ENCODE results near the gene SSBP3.

The SSBP3 gene

GRCh38 chr1:54190526-54190925 lies 215.7 kb downstream of the SSBP3 start:
- H3K27ac ChIP-seq: no peak overlapping the region
- H3K4me1 ChIP-seq: no peaks in the 10 kb centered on the region
- DNase-seq: no peak
- no peaks in the 10 kb centered on the region for H3K27me3 ChIP-seq
- no peaks in the 10 kb centered on the region for H3K9me3 ChIP-seq
- intact Hi-C loops (cut with DNase I; ENCODE audit: low total_unique reads): no loop called here
- H3K4me3 ChIP-seq: no peak overlapping the region
- H3K36me3 ChIP-seq: peaks cover 13 to 94% (median 45%) of the 10 kb centered on the region in 3 donors
- TF ChIP-seq CTCF (IDR thresholded peaks at IDR 0.05): no peak

GRCh38 chr1:54188291-54188690 lies 217.9 kb downstream of the SSBP3 start:
- H3K4me1 ChIP-seq: no peaks in the 10 kb centered on the region
- no peak for DNase-seq
- H3K27ac ChIP-seq: no peak overlapping the region
- H3K36me3 ChIP-seq: peaks cover 5 to 79% (median 33%) of the 10 kb centered on the region in 3 donors
- no peaks in the 10 kb centered on the region for H3K27me3 ChIP-seq
- H3K4me3 ChIP-seq: no peak overlapping the region
- TF ChIP-seq CTCF (IDR thresholded peaks at IDR 0.05): no peak
- no peaks in the 10 kb centered on the region for H3K9me3 ChIP-seq
- intact Hi-C loops (cut with DNase I; ENCODE audit: low total_unique reads): no loop called here

GRCh38 chr1:54186056-54186455 lies 220.1 kb downstream of the SSBP3 start:
- Histone ChIP-seq H3K27me3 (no peaks in the 10 kb centered on the region), H3K9me3 (no peaks in the 10 kb centered on the region), H3K4me1 (no peaks in the 10 kb centered on the region), H3K36me3 (peaks cover 5 to 64% (median 22%) of the 10 kb centered on the region in 3 donors), H3K27ac (no peak overlapping the region), H3K4me3 (no peak overlapping the region)
- intact Hi-C loops (cut with DNase I; ENCODE audit: low total_unique reads): no loop called here
- no peak for DNase-seq
- no peak for TF ChIP-seq CTCF (IDR thresholded peaks at IDR 0.05)

- no peak for TF ChIP-seq CTCF (IDR thresholded peaks at IDR 0.05)
- H3K27ac ChIP-seq: no peak overlapping the region
- H3K27me3 ChIP-seq: no peaks in the 10 kb centered on the region
- intact Hi-C loops (cut with DNase I; ENCODE audit: low total_unique reads): no loop called here
- no peak for DNase-seq
- H3K4me3 ChIP-seq: no peak overlapping the region
- H3K9me3 ChIP-seq: no peaks in the 10 kb centered on the region
- peaks cover 3 to 57% (median 14%) of the 10 kb centered on the region in 3 donors for H3K36me3 ChIP-seq
- H3K4me1 ChIP-seq: no peaks in the 10 kb centered on the region
Observed at GRCh38 chr1:54180701-54181360, 225.4 kb downstream of the SSBP3 start.

- intact Hi-C loops (cut with DNase I; ENCODE audit: low total_unique reads): no loop called here
- Histone ChIP-seq H3K27ac (no peak overlapping the region), H3K4me3 (no peak overlapping the region), H3K4me1 (no peaks in the 10 kb centered on the region), H3K9me3 (no peaks in the 10 kb centered on the region), H3K36me3 (peaks cover 9 to 68% (median 30%) of the 10 kb centered on the region in 3 donors), H3K27me3 (no peaks in the 10 kb centered on the region)
- no peak for DNase-seq
- TF ChIP-seq CTCF (IDR thresholded peaks at IDR 0.05): no peak
Observed at GRCh38 chr1:54178296-54179070, 227.7 kb downstream of the SSBP3 start.

Measured in tibial artery (tissue), 4 donors.